HG03025 (cell line): Measurements from ENCODE around the gene CCDC8.
"Not testable (repeated sequence)": the region's sequence is repeated elsewhere in the genome, so short reads cannot be mapped to it uniquely, and the experiment has no call there.

Experiments used
- ATAC-seq: cut with Tn5 transposase; IDR thresholded peaks from one replicate; pipeline ENCODE4 v1.9.1; 2021; ENCODE audit warnings: mild to moderate bottlenecking, moderate library complexity; ENCODE audit not compliant: unreplicated experiment, low FRiP score

CCDC8 gene

DNA sequence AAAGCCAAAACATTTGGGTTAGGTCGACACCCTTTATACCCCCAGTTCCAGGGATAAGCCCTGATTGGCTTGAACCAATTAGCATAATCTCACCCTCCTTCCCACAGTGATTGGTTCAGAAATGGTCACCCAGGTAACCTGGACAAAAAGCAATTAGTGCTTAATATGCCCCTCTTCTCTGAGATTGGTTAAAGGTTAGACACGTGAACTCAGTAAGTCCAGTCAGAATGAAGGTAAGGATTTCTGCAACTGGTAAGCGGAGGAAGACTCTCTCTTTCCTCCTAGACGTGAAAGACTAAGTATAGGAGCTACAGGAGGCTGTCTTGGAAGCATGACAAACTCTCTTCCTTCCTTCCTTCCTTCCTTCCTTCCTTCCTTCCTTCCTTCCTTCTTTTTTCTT is 16.6 kb upstream of the CCDC8 start:
- ATAC-seq, result no peak

DNA sequence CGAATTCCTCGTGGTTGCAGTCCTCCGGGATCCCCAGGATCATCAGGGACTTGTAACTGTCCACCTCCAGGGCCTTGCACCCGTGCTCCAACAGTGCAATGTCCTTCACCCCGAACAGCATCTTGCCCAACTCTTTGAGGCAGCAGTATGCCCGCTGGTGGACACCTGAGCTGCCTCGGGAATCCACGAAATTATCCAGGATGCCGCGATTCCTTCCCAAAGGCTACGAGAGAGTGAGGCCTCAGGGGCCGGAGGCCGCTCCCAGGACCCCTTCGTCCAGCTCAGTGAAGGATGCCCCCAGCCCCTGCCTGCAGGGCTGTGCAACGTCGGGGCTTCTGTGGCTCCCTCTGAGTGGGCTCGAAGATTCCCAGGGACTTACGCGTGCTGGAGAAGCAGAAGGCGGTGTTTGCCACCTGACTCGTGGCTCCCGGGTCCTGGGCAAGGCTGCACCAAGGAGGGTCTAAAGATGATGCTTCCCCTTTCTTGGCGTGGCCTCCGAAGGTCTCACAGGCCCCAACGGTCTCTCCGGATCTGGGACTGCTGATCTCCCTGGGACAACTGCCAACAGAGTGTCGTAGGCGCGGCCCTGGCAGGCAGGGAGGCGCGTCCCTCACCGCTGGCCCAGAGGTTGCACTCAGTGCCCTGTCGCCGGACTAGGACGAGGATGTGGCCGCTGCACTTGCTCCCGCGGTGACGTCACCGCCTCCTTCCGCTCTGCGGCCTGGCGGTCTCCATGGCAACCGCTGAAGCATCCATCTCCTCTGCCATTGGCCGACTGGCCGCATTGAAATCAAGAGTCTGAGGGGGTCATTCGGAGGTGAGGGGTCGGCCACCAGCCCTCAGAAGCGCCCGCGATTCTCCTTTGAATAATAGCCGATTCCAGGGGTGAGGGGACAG is 15.1 kb upstream of the CCDC8 start, which contains the start of gene PNMA8C:
PNMA8C (minus strand) TSS at position 698 of the 897 bp plus-strand sequence; CDS start at position 121, 577 bp downstream.
- no peak for ATAC-seq

DNA sequence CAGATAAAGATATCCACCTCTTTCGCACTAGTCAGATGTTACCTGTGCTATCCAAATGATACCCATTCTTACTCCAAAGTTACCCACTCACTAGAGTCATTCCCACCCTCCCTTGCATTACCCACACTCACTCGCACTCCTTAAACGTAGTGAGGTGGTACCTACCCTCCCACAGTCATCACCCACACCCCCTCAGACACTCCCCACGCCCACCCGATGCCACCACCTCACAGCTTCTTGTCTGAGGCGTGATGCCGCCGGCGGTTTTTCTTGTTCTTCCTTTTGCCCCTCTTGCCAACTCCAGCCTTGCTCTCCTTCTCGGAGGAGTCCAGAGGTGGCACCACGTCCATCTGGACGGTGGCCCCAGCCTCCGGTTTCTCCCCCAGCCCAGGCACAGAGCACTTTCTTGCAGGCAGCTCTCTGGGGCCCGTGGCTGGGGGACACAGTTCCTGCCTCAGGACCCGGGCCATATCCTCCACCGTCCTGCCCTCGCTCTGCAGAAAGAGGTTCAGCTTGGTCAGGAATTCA is 14.2 kb upstream of the CCDC8 start:
- no peak for ATAC-seq

DNA sequence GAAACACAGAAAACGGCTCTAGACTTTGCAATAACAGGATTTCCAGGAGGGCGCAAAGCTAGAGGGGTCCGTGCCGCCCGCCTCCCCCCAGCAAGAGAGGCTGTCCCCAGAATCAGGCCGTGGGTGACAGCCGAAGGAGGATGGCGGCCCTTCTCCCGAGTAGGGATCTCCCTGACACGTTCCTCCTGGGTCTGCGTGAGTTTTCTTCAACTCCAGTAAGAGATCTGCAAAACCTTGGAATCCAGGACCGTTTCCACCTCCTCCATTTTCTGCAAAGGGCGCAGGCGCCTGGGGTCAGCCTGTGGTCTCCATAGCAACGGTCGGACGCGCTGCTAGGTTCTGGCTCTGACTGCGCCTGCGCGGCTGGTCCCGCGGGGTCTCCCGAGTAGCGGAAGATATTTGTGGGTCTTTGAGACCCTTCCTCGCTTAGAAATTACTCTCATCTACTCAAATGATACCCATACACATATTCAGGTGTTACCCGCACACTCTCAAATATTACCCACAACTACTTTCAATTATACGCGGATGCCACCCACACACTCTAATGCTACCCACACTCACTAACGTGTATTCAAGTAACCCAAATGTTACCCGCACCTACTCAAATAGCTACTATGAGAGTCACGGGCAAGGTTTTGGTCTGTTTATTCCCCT is 13.3 kb upstream of the CCDC8 start:
- no peak for ATAC-seq

DNA sequence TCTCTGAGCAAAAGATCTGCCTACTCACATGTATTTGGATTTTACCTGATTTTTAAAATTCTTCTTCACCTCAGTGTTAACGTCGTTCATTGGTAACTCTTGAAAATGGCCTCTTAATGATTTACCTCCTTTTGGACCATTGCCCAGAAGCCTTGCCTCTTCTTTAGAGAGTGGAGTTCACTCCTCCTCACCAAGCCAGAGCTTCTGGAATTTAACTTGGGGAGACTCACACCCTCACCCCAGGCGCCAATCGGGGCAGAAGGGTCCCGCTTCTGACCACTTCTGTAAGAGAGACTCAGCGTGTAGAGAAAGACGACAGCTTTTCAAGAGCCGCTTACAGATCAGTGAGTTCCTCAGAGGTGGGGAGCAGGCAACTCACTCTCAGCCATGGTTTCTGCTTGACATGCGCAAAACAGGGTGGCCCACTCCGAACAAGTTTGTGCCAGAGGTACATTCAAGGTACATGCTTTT is 12.7 kb upstream of the CCDC8 start:
- no peak for ATAC-seq

DNA sequence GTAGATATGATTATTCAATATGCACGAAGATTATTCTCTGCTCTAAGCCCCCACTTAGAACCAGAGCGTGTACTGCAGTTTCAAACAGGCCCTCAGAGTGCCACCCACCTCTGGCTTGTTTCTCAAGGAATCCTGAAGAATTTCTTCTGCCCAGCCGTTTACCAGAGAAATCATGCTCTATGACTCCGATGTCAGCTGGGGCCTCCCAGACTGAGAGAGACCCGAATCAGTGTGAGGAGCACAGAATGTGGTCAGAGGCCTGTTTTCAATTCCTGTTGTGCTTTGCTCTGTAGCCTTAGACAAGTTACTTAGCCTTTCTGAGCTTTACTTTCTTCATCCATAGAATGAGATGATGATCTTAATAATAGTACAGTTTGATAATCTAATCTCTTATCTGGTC is 9.8 kb upstream of the CCDC8 start:
- no peak for ATAC-seq

DNA sequence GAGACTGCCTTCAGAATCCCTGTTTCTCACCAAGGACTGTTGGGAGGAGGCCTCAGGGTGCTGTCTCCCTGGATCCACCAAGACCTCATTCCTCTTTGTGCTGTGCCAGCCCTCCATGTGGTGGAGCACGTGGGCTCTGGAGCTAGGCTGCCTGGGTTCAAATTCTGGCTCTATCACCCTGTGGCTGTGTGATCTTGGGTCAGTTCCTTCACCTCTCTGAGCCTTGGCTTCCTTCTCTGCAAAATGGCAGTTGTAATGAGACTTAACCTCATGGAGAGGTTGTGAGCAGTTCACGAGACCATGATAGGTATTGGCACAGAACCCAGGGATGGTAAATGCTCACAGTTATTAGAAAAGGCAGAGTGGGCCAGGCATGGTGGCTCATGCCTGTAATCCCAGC is 9.0 kb upstream of the CCDC8 start:
- no peak for ATAC-seq

DNA sequence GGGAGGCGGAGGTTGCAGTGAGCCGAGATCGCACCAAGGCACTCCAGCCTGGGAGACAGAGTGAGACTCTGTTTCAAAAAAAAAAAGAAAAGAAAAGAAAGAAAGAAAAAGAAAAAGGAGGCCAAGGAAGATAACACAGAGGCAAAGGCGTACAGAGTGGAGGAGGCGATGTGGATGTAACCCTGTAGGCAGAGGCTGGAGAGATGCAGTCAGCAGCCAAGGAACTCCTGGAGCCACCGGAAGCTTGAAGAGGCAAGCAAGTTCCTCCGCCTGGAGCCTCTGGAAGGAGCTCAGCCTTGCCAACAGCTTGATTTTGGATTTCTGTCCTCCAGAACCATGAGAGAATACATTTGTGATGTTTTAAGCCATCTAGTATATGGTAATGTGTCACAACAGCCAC is 6.7 kb upstream of the CCDC8 start:
- no peak for ATAC-seq

DNA sequence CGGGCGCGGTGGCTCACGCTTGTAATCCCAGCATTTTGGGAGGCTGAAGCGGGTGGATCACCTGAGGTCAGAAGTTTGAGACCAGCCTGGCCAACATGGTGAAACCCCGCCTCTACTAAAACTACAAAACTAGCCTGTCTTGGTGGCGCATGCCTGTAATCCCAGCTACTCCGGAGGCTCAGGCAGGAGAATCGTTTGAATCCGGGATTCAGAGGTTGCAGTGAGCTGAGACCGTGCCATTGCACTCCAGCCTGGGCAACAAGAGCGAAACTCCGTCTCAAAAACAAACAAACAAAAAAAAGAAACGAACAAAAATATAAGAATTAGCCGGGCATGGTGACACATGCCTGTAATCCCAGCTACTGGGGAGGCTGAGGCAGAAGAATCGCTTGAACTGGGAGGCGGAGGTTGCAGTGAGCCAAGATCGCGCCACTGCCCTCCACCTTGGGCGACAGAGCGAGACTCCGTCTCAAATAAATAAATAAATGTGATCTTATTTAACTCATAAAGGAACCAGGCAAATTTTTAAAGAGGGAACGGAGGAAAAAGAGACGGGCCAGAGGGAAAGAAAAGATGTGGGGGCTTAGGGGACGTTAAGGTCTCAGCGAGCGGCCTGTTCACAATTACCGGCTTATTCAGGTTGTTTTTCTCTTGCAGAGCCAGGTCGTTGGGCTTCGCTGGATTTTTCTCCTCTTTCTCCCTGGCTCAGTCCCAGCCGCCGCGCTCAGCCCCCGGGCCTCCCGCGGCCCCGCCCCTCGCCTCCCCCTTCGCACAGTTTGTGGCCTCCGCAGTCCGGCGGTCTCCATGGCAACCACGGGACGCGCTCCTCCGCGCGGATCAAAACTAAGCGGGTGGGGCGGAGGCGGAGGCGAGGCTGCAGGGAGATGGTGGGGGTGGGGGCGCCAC is 2.7 kb upstream of the CCDC8 start:
- ATAC-seq, result not testable (repeated sequence)

DNA sequence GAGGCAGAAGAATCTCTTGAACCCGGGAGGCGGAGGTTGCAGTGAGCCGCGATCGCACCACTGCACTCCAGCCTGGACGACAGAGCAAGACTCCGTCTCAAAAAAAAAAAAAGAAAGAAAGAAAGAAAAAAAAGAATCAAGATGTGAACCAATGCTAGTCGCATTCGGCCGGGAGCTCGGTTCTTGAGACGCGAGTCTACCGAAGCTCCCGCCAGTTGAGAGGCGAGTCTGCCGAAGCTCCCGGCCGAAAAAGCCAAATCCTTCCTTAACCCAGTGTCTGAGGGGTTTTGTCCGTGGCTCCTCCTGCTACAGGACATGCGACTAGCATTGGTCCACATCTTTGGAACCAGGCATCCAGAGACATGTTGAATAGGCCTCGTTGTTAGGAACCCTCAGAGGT is 1.5 kb upstream of the CCDC8 start:
- ATAC-seq, result not testable (repeated sequence)

DNA sequence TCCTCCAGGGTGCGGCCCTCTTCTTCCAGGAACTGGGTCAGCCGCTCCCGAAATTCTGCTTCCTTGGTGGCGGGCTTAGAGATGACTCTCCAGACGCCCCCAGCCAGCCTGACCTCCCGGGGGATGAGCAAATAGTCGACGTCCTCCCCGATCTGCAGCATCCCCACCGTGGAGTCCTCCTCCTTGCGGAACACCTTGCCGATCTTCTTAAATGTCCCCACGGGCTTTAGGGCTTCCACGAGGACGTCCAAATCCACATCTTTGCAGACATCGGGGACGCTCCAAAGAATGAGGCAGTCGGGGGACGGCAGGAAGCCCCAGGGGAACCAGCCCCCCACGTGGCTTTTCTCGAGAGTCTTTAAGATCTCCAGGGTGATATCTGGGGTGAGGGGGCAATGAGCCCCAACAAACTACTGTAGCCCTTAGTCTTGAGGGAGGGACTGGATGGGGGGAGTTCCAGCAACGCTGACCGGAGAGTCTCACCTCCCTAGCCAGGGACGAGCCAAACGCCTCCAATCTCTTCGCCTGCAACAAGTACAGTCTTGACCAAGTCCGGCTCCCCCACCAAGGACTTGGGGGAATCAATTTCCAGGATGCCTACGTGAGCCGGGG is 608 bp downstream of the CCDC8 start:
- no peak for ATAC-seq

DNA sequence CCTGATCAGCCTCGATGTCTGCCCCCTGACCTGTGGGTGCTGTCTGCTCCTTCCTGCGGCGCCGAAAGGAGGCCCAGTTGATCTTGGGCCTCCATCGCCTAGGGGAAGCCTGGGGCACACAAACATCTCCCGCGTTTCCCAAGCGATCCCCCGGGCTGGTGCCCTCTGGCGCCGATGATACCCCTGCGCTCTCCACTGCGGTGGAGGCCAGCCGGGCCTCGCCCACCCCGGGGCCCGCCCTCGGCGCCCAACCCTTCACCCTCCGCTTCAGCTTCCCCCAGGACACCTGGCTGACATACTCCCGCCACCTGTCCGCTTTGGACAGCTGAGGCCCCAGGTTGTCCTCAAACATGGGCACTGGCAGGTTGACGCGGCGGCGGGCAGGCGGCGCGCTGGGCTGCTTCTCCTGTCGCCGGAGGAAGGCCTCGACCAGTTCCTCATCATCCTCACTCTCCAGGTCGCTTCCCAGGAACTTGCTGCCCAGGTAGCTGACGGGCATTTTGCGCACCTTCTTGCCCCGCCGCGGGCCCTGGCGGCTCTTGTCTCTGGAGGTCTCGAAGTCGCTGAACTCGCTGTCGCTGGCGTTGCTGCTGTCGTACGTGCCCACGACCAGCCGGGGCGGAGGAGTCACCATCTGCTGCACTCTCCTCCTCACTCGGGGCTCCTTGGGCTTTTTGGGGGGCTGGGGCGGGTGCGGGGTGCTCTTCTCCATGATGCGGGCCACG is 1.3 kb downstream of the CCDC8 start:
- no peak for ATAC-seq

DNA sequence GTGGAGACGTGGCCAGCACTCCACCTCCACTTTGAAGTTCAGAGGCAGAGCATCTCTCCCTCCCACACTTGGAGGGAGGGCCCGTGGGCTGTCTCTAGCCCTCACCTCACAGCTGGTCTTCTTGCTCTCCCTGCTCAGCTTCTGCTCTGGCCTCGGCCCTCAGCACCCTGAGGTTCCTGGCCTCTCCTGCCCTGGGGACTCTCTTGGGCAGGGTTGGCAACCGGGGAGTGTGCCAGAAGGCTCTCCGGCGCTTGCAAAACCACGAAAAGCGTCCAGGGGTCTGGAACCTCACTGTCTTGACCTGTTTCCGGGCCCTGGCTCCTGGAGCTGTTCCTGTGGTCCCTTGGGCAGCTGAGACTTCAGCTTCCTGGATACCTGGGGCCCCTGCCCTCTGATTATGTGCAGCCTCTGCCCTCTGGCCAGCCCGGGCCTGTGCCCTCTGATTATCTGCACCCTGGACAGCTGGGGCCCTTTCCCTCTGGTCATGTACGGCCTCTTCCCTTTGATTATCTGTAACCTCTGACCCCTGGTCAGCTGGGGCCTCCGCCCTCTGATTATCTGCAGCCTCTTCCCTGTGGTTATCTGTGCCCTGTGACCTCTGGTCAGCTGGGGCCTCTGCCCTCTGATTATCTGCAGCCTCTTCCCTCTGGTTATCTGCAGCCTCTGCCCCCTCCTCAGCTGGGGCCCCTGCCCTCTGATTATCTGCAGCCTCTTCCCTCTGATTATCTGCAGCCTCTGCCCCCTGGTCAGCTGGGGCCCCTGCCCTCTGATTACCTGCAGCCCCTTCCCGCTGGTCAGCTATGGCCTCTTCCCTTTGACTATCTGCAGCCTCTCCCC is 2.1 kb downstream of the CCDC8 start:
- no peak for ATAC-seq

DNA sequence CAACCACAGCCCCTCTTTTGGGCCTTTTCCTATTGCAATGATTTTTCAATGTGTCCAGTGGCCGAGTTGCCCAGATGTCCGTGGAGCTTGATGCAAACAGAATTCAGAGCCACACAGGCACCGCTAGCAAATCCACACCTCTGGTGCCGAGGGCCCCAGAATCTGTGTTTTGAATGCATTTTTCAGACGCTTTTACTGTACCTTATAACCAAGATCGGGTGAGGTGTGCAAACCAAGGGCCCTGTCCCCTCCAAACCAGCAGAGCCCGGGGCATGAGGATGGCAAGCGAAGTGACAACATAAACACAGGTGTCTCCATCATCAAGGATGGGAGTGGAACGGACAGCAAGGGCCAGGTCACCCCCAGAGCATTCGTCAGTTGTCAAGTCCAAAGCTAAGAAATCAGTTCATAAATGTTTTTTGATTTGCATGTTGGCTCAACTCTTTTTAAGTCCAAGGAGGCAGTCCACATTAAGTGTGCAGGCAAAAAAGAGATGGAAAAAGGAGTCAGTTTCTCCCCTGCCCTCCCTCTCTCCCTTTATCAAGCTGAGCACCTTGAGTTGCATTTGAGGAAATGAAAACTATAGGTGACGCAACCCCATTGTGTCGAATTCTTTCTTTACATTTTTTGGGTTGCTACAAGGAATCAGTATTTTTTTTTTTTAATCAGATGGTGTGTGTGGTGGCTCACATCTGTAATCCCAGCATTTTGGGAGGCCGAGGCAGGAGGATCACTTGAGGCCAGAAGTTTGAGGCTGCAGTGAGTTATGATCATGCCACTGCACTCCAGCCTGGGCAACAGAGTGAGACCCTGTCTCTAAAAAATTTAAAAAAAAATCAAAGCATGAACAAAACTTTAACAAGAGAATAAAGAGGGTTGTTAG is 2.9 kb downstream of the CCDC8 start:
- ATAC-seq, result no peak

DNA sequence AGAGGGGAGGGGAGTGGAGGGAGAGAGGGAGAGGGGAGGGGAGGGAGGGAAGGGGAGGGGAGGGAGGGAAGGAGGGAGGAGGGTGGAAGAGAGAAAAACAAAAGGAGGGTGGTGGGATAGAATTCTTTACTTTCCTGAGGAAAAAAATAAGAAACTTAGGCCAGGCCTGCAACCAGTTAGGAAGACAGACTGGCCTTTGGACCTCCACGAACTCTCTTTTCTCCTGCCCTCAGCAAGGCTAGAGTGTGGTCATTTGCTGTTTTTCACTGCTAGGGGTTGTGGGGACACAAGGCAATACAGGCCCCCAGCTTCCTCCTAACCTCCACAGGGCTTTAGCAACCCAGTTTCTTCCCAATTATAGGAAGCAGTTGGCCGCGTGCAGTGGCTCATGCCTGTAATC is 4.2 kb downstream of the CCDC8 start:
- no peak for ATAC-seq

DNA sequence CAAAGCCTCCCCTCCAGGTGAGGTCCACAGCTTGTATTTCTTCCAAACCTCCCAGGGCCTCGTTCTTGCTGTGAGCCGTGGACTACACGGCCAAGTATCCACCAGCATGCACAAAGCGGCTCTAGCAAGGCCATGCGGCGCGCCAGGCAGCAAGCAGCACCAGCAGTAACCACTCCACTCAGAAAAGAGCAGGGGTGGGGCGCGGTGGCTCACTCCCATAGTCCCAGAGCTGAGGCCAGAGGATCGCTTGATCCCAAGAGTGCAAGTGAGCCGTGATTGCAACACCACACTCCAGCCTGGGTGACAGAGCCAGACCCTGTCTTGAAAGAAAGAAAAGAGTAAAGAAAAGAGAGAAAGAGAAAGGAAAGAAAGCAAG is 4.7 kb downstream of the CCDC8 start:
- no peak for ATAC-seq

DNA sequence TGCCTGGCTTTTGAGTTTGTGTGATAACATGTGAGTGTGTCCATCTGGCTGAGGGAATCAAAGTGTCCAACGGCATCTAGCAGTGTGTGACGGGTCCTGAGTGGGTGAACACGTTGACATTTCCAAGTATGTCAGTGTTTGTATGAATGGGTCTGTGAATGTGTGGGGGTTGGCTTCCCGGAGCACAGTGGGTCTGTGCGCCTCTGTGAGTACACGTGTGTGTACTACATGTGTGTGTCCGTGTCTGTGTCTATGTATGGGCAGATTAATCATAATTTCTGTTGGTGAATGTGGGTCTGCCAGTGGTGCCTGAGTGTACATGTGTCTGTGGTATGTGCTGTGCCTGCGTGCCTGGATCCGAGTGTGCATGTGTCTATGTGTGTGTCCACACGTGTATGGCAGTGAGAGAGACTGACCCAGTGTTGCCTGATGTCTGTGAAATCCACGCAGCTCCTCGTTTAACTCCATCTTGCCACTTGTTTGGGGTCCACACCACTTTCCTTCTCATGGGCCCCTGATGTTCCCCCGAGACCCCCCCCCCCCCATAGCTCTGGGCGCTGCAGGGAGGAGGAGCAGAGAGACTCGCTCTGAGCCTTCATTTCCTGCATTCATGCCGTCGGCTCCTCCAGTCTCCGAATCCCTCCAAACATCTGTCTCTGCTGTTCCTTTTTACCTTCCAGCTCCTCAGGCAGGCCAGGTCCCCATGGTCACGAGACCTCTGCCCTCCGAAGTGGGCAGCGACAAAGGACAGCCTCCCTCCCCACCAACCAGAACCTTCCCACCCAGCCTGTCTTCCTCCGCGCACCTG is 5.3 kb downstream of the CCDC8 start:
- ATAC-seq, result no peak
